ENCODE results near the gene NR3C1. TPM values are rescaled to one million over a fixed set of nuclear protein-coding genes. Genes with fewer than 3 reads are reported as not detected.

Gene NR3C1
- total RNA-seq, 1 experiment from 2014 or later, result 31.4 TPM

DNA sequence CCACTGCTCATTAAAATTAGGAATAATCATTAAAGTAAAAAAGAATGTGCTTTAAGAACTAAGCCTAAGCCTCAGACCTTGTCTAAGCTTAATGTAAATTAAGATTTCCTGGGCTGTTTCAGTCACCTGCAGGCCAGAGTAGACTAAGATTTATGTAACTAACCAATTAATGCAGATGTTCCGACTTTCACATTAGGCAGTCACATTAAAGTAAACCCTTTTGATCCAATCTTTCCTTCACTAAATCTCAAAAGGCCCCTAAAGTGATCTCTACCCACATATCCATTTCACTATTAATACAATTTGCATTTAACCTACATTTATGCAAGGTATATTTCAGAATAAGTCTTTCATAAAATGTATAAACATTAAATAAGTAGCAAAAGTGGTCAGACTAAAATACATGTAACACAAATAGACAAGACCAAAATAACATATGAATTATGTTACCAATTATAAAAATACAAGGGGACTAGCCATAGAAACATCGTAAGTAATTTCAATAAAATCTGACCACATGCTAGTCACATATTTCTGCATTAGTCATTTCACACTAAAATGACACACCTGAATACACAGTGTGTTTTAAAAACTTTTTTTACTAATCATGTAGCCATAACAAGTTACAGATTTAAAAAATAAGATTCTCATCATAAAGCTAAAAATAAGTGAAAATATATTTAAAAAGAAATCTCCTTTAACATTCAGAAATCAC is 7.7 kb downstream of the NR3C1 start:
- Histone ChIP-seq H2AK5ac (ENCODE audit: insufficient read length, low read length) (no peak overlapping the region), H4K91ac (ENCODE audit: insufficient read length, low read depth, low read length) (no peak overlapping the region), H2AFZ (ENCODE audit: low read length) (no peak overlapping the region), H3K27ac (ENCODE audit: insufficient read length, low read depth, low read length) (no peak overlapping the region), H3K18ac (ENCODE audit: insufficient read length, low read depth, low read length) (no peak overlapping the region), H3K4me1 (ENCODE audit: insufficient read depth, low read length) (peaks cover 3% of the 10 kb centered on the region), H3K4ac (ENCODE audit: low read depth, low read length) (no peak overlapping the region), H3K23me2 (ENCODE audit: insufficient read length, low read depth, low read length, poor library complexity, severe bottlenecking) (no peaks in the 10 kb centered on the region), H2BK20ac (ENCODE audit: low read depth, low read length, poor library complexity, severe bottlenecking) (no peak overlapping the region), H4K8ac (replicated peaks; ENCODE audit: insufficient read length, low read depth, low read length) (no peak overlapping the region), H3K9ac (ENCODE audit: extremely low read depth, insufficient read length, low read length) (no peak overlapping the region), H3K23ac (ENCODE audit: insufficient read length, low read depth, low read length) (no peak overlapping the region), H3K14ac (ENCODE audit: insufficient read depth, low read length) (no peak overlapping the region), H3K79me1 (ENCODE audit: insufficient read depth, low read depth, low read length, poor library complexity, severe bottlenecking) (no peaks in the 10 kb centered on the region), H3T11ph (ENCODE audit: low read length) (no peak overlapping the region), H3K79me2 (ENCODE audit: insufficient read depth, low read length) (no peaks in the 10 kb centered on the region), H4K20me1 (ENCODE audit: control insufficient read depth, insufficient read depth, insufficient read length) (no peaks in the 10 kb centered on the region), H3K27me3 (ENCODE audit: insufficient read depth, low read length) (no peaks in the 10 kb centered on the region), H3K4me2 (ENCODE audit: insufficient read depth, insufficient read length, low read length) (no peak overlapping the region), H2BK5ac (ENCODE audit: insufficient read length, low read length) (no peak overlapping the region), H2BK12ac (ENCODE audit: insufficient read length, low read depth, low read length) (no peak overlapping the region), H3K9me3 (ENCODE audit: control insufficient read depth, low read depth, low read length) (no peaks in the 10 kb centered on the region), H3K56ac (ENCODE audit: insufficient read length, low read depth, low read length) (no peak overlapping the region), H2BK15ac (ENCODE audit: low read depth, low read length) (no peak overlapping the region), H2BK120ac (ENCODE audit: low read depth, low read length, poor library complexity, severe bottlenecking) (no peak overlapping the region), H4K5ac (ENCODE audit: insufficient read length, low read depth, low read length) (no peak overlapping the region)
- WGBS (ENCODE audit: extremely low coverage, insufficient read length, low lambda C conversion rate), result no CpG with 5 or more reads among the region's 2 CpGs
- Mint-ChIP-seq H3K9me3 (no peaks in the 10 kb centered on the region), H3K27me3 (ENCODE audit: low read depth) (peaks cover 5% of the 10 kb centered on the region), H3K4me1 (peaks cover 65 to 67% of the 10 kb centered on the region in 2 experiments), H3K4me3 (peak overlapping the region in 1 of 2 experiments; percentile 56; a peak in 3 of 5 replicates), H3K27ac (peak overlapping the region; percentile 50 to 86 (median 59); a peak in 5 of 7 replicates), H3K36me3 (ENCODE audit: insufficient read depth in 1 of 3, low read depth in 3 of 3) (peaks cover 0 to 12% (median 0%) of the 10 kb centered on the region in 3 experiments; a peak in 2 of 7 replicates)
- DNase-seq, result no peak
- TF ChIP-seq, protein P1, sequence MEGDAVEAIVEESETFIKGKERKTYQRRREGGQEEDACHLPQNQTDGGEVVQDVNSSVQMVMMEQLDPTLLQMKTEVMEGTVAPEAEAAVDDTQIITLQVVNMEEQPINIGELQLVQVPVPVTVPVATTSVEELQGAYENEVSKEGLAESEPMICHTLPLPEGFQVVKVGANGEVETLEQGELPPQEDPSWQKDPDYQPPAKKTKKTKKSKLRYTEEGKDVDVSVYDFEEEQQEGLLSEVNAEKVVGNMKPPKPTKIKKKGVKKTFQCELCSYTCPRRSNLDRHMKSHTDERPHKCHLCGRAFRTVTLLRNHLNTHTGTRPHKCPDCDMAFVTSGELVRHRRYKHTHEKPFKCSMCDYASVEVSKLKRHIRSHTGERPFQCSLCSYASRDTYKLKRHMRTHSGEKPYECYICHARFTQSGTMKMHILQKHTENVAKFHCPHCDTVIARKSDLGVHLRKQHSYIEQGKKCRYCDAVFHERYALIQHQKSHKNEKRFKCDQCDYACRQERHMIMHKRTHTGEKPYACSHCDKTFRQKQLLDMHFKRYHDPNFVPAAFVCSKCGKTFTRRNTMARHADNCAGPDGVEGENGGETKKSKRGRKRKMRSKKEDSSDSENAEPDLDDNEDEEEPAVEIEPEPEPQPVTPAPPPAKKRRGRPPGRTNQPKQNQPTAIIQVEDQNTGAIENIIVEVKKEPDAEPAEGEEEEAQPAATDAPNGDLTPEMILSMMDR (conservative IDR thresholded peaks at IDR 0.05), result no peak

Data from H9 (cell line).